Measurements from ENCODE around the gene SART3.

DNA sequence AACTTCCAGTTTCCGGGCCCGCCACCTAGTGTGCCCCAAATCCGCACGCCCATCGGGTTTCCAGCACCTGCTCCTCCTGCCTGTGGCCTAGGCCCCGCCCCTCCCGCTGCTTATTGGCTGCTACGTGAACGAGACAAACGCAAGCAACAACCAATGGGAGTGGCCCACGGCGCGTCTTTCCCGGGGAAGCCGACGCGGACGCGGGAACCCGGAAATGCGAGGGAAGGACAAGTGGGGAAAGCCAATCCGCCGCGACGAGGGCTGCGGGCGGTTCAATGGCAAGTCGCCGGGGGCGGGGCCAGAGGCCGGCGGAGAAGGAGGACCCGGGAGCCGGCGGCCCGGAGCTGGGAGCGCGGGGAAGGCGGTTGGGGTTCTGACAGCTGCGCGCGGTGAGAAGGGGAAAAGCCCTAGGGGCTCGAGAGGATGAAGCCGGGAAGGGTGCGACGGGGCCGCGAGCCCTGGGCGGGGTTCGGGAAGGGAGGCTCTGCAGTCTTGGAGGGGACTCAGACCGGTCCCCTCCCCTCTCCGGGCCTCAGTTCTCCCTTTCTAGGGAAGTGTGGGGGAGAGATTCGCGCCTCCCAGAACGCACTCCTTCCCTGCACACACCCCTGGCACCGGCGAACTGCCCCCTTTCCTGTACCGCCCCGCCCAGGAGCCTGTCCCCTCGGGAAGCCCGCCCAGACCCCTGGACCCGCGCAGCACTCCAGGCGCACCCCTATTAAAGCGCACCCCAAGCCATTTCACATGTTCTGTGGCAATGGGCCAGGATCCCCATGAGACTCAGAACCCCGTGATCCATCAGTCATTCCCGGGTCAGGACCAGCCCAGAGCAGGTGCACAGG lies 45.8 kb downstream of the SART3 start, which contains the start of gene FICD:
- TF ChIP-seq POLR2A (IDR thresholded peaks at IDR 0.05; ENCODE audit: low read length) (peak; percentile 60), GATA1 (IDR thresholded peaks at IDR 0.05; ENCODE audit: low read depth, low read length) (no peak)

Data from erythroblast (primary cell).